ENCODE measurements around the gene COL6A1. TPM values are rescaled to one million over a fixed set of nuclear protein-coding genes. Genes with fewer than 3 reads are reported as not detected.

COL6A1 gene
- total and polyA plus RNA-seq, 2 of the 13 experiments (the other 11 are each of a cell fraction or from before 2014, with no cell fraction given), result 3.1 to 4.8 TPM

- H2AFZ ChIP-seq (ENCODE audit: low read length), result no peak overlapping the region
- peaks cover 11% of the 10 kb centered on the region for H3K9me3 ChIP-seq (ENCODE audit: low read length)
- no peak for ATAC-seq
- no peak overlapping the region for H3K4me3 ChIP-seq (replicated peaks in 1 of 3; ENCODE audit: insufficient read depth in 1 of 3, low read depth in 2 of 3, low read length in 3 of 3)
- intact Hi-C loops (cut with micrococcal nuclease; ENCODE audit: unreplicated experiment), result no loop called here
- WGBS (ENCODE audit: low lambda C conversion rate), result 82% methylated on average over 8 of the region's 12 CpGs
- H3K27me3 ChIP-seq (ENCODE audit: control insufficient read depth in 1 of 2, insufficient read depth in 2 of 2, low read length in 2 of 2), result peaks cover 0 to 1% of the 10 kb centered on the region in 2 experiments; a peak in 2 of 5 replicates
- BruUV-seq (replicated peaks), result no TSS peak
- TF ChIP-seq PLRG1 (conservative IDR thresholded peaks at IDR 0.05), result no peak
- TF ChIP-seq ZNF672 (CRISPR knock-in tag; IDR thresholded peaks at IDR 0.05), result no peak
- TF ChIP-seq, protein P1, sequence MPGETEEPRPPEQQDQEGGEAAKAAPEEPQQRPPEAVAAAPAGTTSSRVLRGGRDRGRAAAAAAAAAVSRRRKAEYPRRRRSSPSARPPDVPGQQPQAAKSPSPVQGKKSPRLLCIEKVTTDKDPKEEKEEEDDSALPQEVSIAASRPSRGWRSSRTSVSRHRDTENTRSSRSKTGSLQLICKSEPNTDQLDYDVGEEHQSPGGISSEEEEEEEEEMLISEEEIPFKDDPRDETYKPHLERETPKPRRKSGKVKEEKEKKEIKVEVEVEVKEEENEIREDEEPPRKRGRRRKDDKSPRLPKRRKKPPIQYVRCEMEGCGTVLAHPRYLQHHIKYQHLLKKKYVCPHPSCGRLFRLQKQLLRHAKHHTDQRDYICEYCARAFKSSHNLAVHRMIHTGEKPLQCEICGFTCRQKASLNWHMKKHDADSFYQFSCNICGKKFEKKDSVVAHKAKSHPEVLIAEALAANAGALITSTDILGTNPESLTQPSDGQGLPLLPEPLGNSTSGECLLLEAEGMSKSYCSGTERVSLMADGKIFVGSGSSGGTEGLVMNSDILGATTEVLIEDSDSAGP (CRISPR knock-in tag; IDR thresholded peaks at IDR 0.05; ENCODE audit: borderline replicate concordance), result no peak
- no peak for TF ChIP-seq ZNF747 (CRISPR knock-in tag; IDR thresholded peaks at IDR 0.05; ENCODE audit: borderline replicate concordance)
- no peak overlapping the region for H3K27ac ChIP-seq (ENCODE audit: extremely low read length, insufficient read depth, low read length)
- no peaks in the 10 kb centered on the region for H3K36me3 ChIP-seq (replicated peaks in 1 of 2; ENCODE audit: control insufficient read depth in 1 of 2, insufficient read depth in 2 of 2, low read length in 2 of 2)
- H3K79me2 ChIP-seq (ENCODE audit: insufficient read depth, low read length), result no peaks in the 10 kb centered on the region
- in situ Hi-C loops (cut with HindIII; ENCODE audit: extremely low pct_ligation_motif_present, low pct_unique_long_range_greater_than_20kb), result no loop called here
- ChIA-PET POLR2A (no interaction called here), CTCF (ENCODE audit: low intra/inter-chr PET ratio, low total read pairs) (no interaction called here)
- H3K4me2 ChIP-seq (ENCODE audit: low read depth, low read length), result no peak overlapping the region
- peaks cover 20% of the 10 kb centered on the region; the same call in 1 of the 2 replicates for H3K4me1 ChIP-seq (ENCODE audit: insufficient read depth, low read length)
- H3K9ac ChIP-seq (ENCODE audit: insufficient read depth, low read depth, low read length), result no peak overlapping the region
- H4K20me1 ChIP-seq (ENCODE audit: insufficient read depth, low read length), result no peaks in the 10 kb centered on the region
- DNase-seq (ENCODE audit: low spot score), result no peak
- FAIRE-seq, result no peak
Measured at GRCh38 chr21:46031484-46031883, 49.9 kb downstream of the COL6A1 start.

DNA sequence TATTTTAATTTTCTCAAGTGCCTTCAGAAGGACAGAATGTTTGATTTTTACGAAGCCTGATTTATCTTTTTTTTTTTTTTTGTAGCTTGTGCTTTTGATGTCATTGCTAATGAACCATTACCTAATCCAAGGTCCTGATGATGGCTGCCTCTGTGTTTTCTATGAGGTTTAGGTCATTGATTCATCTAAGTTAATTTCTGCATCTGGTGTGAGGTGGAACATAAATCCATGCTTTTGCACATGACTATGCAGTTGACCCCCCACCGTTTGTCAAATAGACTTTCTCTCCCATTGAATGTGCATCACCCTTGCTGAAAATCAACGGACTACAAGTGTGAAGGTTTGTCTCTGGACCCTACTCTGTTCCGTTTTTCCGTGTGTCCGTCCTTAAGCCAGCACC is 50.5 kb downstream of the COL6A1 start:
- Histone ChIP-seq H2AFZ (ENCODE audit: low read length) (no peak overlapping the region), H3K27me3 (ENCODE audit: control insufficient read depth in 1 of 2, insufficient read depth in 2 of 2, low read length in 2 of 2) (peaks cover 0 to 1% of the 10 kb centered on the region in 2 experiments; a peak in 2 of 5 replicates), H3K4me1 (ENCODE audit: insufficient read depth, low read length) (peaks cover 20% of the 10 kb centered on the region; the same call in 1 of the 2 replicates), H3K27ac (ENCODE audit: extremely low read length, insufficient read depth, low read length) (no peak overlapping the region), H3K9me3 (ENCODE audit: low read length) (peaks cover 11% of the 10 kb centered on the region), H3K36me3 (replicated peaks in 1 of 2; ENCODE audit: control insufficient read depth in 1 of 2, insufficient read depth in 2 of 2, low read length in 2 of 2) (no peaks in the 10 kb centered on the region), H4K20me1 (ENCODE audit: insufficient read depth, low read length) (no peaks in the 10 kb centered on the region), H3K79me2 (ENCODE audit: insufficient read depth, low read length) (no peaks in the 10 kb centered on the region), H3K4me3 (replicated peaks in 1 of 3; ENCODE audit: insufficient read depth in 1 of 3, low read depth in 2 of 3, low read length in 3 of 3) (no peak overlapping the region), H3K4me2 (ENCODE audit: low read depth, low read length) (no peak overlapping the region), H3K9ac (ENCODE audit: insufficient read depth, low read depth, low read length) (no peak overlapping the region)
- DNase-seq (ENCODE audit: low spot score) (no peak), ATAC-seq (no peak), FAIRE-seq (no peak)
- BruUV-seq (replicated peaks), result no TSS peak
- in situ Hi-C loops (cut with HindIII; ENCODE audit: extremely low pct_ligation_motif_present, low pct_unique_long_range_greater_than_20kb), result no loop called here
- intact Hi-C loops (cut with micrococcal nuclease; ENCODE audit: unreplicated experiment), result no loop called here
- 45% methylated on average over 6 of the region's 6 CpGs for WGBS (ENCODE audit: low lambda C conversion rate)
- POLR2A ChIA-PET, result no interaction called here
- CTCF ChIA-PET (ENCODE audit: low intra/inter-chr PET ratio, low total read pairs), result no interaction called here
- TF ChIP-seq ZNF761 (CRISPR knock-in tag; conservative IDR thresholded peaks at IDR 0.05), result no peak
- TF ChIP-seq ZNF256 (CRISPR knock-in tag; conservative IDR thresholded peaks at IDR 0.05), result no peak
- TF ChIP-seq ZNF430 (CRISPR knock-in tag; IDR thresholded peaks at IDR 0.05), result no peak
- no peak for TF ChIP-seq MTF1 (CRISPR knock-in tag; IDR thresholded peaks at IDR 0.05)
- no peak for TF ChIP-seq ZBTB3 (CRISPR knock-in tag; IDR thresholded peaks at IDR 0.05; ENCODE audit: borderline replicate concordance, low read depth)
- no peak for TF ChIP-seq CREM (IDR thresholded peaks at IDR 0.05)
- TF ChIP-seq CREM (CRISPR knock-in tag; IDR thresholded peaks at IDR 0.05), result no peak
- TF ChIP-seq RFX5 (IDR thresholded peaks at IDR 0.05; ENCODE audit: low read depth, low read length), result no peak
- no peak for TF ChIP-seq ELF1 (CRISPR knock-in tag; IDR thresholded peaks at IDR 0.05)
- no peak for TF ChIP-seq SAFB2 (CRISPR knock-in tag; IDR thresholded peaks at IDR 0.05; ENCODE audit: borderline replicate concordance, low read depth)
- TF ChIP-seq FOXA3 (CRISPR knock-in tag; IDR thresholded peaks at IDR 0.05), result no peak
- TF ChIP-seq PHF8 (CRISPR knock-in tag; IDR thresholded peaks at IDR 0.05), result no peak
- no peak for TF ChIP-seq TBX2 (CRISPR knock-in tag; IDR thresholded peaks at IDR 0.05; ENCODE audit: borderline replicate concordance)
- TF ChIP-seq FOXJ3 (CRISPR knock-in tag; IDR thresholded peaks at IDR 0.05; ENCODE audit: borderline replicate concordance), result no peak
- TF ChIP-seq PHF21A (CRISPR knock-in tag; IDR thresholded peaks at IDR 0.05), result no peak
- TF ChIP-seq CC2D1A (CRISPR knock-in tag; IDR thresholded peaks at IDR 0.05), result no peak
- no peak for TF ChIP-seq ZFP90 (CRISPR knock-in tag; IDR thresholded peaks at IDR 0.05; ENCODE audit: borderline replicate concordance)
- no peak for TF ChIP-seq NFYC (CRISPR knock-in tag; IDR thresholded peaks at IDR 0.05)

Data from HepG2 (cell line).